Endometrial microvascular endothelial cells (primary cell): Measurements from ENCODE around the gene GNLY. TPM values are rescaled to one million over a fixed set of nuclear protein-coding genes. Genes with fewer than 3 reads are reported as not detected.
"Not testable (repeated sequence)": the region's sequence is repeated elsewhere in the genome, so short reads cannot be mapped to it uniquely, and the experiment has no call there.

Source experiments
- in situ Hi-C: cut with HindIII; loops from 2 replicates; pipeline ENCODE4 v1.10.0; 2017; ENCODE audit warnings: low sequenced_read_pairs, low pct_unique_long_range_greater_than_20kb; ENCODE audit errors: inconsistent ontology term
- total RNA-seq: library from RNA; depleted of rRNA; stranded (reverse); fragments of >200 nt; gene quantifications from one replicate; pipeline ENCODE4 v1.2.3, GENCODE V29; 2015; ENCODE audit errors: inconsistent ontology term

The GNLY gene
- total RNA-seq, 1 donor from 2014 or later: not detected

GRCh38 chr2:85662899-85663593 is 31.1 kb upstream of the GNLY start:
- in situ Hi-C loops: no loop called here

- in situ Hi-C loops: no loop called here
These were observed 30.3 kb upstream of the GNLY start for GRCh38 chr2:85663594-85664565.

- in situ Hi-C loops: no loop called here
These were observed 28.8 kb upstream of the GNLY start for GRCh38 chr2:85665264-85665937.

- in situ Hi-C loops: no loop called here
These were observed 28.1 kb upstream of the GNLY start for GRCh38 chr2:85666016-85666415.

GRCh38 chr2:85666435-85667316 is 27.5 kb upstream of the GNLY start:
- in situ Hi-C loops: no loop called here

- in situ Hi-C loops: no loop called here
These were observed 26.6 kb upstream of the GNLY start for GRCh38 chr2:85667561-85668008.

GRCh38 chr2:85668009-85668856 is 25.9 kb upstream of the GNLY start, which contains the start of gene SFTPB:
TSS of gene SFTPB (minus strand) at chr2:85668199. CDS start at chr2:85668183, 16 bp downstream.
- in situ Hi-C loops: no loop called here

GRCh38 chr2:85668857-85669142 is 25.4 kb upstream of the GNLY start:
- in situ Hi-C loops: no loop called here

- in situ Hi-C loops: no loop called here
These were observed 24.6 kb upstream of the GNLY start for GRCh38 chr2:85669549-85669948.

- in situ Hi-C loops: not testable (repeated sequence)
These were observed 23.7 kb upstream of the GNLY start for GRCh38 chr2:85670416-85670815.

- in situ Hi-C loops: no loop called here
These were observed 21.7 kb upstream of the GNLY start for GRCh38 chr2:85672456-85672855.

- in situ Hi-C loops: no loop called here
These were observed 20.3 kb upstream of the GNLY start for GRCh38 chr2:85673716-85674375.

GRCh38 chr2:85674417-85674816 is 19.7 kb upstream of the GNLY start:
- in situ Hi-C loops: no loop called here

- in situ Hi-C loops: no loop called here
These were observed 18.7 kb upstream of the GNLY start for GRCh38 chr2:85675427-85675826.

- in situ Hi-C loops: no loop called here
These were observed 18.2 kb upstream of the GNLY start for GRCh38 chr2:85675866-85676548.

GRCh38 chr2:85678377-85678776 is 15.8 kb upstream of the GNLY start:
- in situ Hi-C loops: no loop called here
